Occipital lobe (tissue), 2 donors: ENCODE measurements around the gene TIPIN. TPM values are rescaled to one million over a fixed set of nuclear protein-coding genes. Genes with fewer than 3 reads are reported as not detected.
"Not testable (repeated sequence)": the region's sequence is repeated elsewhere in the genome, so short reads cannot be mapped to it uniquely, and the experiment has no call there.

ENCODE experiments used
- DNase-seq: peaks from one replicate; lab custom pipeline; 2025; lab: John Stamatoyannopoulos, UW
- total RNA-seq: library from RNA; depleted of rRNA; stranded (reverse); fragments of >200 nt; gene quantifications from one replicate; pipeline ENCODE4 v1.2.3, GENCODE V29; 2014

The TIPIN gene
- total RNA-seq, 1 donor from 2014 or later: 19.8 TPM

DNA sequence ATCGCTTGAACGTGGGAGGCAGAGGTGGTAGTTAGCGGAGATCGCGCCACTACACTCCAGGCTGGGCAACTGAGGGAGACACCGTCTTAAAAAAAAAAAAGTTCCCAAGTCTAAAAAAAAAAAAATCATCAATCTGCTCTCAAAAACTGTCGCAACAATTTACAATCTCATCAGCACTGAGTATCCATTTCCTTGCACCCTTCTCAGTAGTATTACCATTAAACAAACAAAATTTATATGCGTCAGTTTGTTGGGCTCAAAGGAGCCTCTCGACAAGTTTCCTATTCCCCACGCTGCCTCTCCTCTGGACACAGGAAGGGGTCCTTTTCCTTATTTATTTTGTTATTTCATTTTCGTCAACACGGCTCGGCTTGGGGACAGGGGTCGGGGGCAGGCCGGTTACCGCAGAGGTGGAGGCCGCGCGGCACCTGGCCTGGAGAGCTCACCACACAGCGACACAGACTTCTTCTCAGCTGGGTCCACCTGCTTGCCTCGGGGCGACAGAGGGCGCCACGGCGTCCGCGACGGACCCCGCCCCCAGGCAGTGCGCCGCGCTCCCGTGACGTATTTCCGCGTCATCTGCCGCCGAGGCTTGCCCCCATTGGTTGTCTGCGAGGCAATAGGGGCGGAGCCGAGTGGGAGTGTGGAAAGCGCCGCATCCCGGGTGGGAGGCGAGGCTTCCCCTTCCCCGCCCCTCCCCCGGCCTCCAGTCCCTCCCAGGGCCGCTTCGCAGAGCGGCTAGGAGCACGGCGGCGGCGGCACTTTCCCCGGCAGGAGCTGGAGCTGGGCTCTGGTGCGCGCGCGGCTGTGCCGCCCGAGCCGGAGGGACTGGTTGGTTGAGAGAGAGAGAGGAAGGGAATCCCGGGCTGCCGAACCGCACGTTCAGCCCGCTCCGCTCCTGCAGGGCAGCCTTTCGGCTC lies 30.0 kb upstream of the TIPIN start, which contains the start of gene MAP2K1:
TSS of gene MAP2K1 (plus strand) at position 709 of the 920 bp plus-strand sequence. CDS start 436 bp downstream, outside the sequence.
- peak; percentile 98 for DNase-seq

- DNase-seq: not testable (repeated sequence)
Measured at GRCh38 chr15:66381376-66381775, 24.9 kb upstream of the TIPIN start.

DNA sequence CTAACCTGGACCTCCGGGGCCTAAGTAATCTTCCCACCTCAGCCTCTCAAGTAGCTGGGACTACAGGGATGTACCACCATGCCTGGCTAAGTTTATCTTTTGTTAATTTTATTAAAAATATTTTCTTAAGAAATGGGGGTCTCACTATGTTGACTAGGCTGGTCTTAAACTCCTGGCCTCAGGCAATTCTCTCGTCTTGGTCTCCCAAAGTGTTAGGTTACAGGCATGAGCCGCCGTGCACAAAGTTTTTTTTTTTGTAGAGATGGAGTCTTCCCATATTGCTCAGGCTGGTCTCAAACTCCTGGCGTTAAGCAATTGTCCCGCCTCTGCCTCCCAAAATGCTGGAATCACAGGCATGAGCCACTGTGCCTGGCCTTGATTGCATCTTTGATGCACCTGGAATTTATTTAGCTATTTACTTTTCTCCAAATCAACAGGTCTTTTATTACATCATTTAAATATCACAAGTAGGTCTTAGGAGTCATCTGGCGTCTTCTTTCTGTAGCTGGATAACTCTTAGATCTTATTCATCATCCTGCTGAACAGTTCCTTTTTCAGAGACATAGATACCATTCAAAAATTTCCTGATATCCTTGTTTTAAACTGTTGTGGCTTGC lies 22.4 kb upstream of the TIPIN start:
- no peak for DNase-seq

- no peak for DNase-seq
Measured at GRCh38 chr15:66374179-66374578, 17.7 kb upstream of the TIPIN start.

DNA sequence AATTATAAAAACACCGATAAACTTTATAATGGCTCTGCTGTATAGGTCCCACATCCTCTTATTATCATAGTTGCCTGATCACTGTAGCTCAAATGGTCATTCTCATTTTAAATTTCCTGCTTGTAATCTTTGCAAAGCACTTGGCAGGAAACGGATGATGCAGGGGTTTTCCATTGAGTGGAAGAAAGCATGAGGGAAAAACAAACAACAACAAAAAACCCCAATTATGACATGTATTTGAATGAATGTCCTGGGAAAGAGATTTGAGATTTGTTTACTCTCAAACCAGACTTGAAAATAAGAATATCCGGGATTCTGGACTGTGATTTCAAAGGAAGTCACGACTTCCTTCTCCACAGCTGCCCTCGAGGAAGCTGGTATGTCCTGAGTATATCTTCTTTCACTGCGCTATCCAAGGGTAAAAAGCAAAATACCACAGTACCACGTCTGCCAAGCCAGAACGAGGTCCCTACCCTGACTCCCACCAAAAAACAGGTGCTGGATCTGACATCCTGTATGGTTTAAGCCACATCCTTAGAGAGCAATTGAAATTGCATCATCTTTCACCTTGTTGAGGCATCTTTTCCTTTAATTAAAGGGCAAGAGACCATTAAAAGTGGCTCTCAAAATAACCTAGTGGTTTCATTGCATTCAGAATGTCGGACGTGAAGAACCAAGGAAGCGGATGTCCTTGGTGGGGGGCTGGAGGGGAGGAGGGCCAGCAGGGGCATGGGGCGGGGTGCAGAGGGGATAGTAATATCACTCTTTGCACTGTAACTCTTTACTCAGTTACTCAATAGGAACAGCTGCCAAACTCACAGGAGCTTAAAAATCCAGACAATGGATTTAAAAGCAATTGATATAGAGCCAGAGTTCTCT lies 13.5 kb upstream of the TIPIN start:
- DNase-seq: no peak

DNA sequence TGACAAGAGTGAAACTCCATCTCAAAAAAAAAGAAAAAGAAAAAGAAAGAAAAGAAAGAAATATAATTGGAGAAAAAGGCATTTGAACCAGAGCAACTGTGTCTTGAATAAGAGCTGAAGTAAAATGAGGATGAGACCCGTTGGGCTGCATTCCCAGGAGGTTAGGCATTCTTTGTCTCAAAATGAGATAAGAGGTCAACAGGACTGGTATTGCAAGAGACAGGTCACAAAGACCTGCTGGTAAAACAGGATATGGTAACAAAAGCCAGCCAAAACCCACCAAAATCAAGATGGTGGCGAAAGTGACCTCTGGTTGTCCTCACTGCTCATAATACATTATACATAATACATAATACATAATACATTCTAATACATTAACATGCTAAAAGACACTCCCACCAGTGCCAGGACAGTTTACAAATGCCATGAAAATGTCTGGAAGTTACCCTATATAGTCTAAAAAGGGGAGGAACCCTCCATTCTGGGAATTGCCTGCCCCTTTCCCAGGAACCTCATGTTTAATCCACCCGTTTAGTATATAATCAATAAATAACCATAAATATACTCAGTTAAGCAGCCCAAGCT lies 8.6 kb upstream of the TIPIN start:
- no peak for DNase-seq

GRCh38 chr15:66362776-66363175 lies 6.3 kb upstream of the TIPIN start:
- no peak for DNase-seq

- DNase-seq: not testable (repeated sequence)
Measured at GRCh38 chr15:66361745-66362460, 5.4 kb upstream of the TIPIN start.

DNA sequence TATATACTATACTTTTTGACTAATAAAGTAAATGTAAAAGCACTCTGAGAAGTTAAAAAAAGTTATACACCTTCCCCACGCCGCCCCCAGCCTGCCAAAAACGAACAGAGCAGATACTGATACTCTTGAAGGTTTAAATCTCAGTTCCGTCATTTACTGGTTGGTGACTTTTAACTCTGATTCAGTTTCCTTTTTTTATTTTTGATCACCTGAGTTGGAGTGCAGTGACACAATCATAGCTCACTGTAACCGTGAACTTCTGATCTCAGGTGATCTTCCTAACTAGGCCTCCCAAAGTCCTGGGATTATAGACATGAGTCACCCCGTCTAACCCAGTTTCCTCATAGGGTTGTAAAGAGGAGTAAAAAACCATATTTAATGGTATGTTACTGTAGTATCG lies 3.3 kb upstream of the TIPIN start:
- no peak for DNase-seq

DNA sequence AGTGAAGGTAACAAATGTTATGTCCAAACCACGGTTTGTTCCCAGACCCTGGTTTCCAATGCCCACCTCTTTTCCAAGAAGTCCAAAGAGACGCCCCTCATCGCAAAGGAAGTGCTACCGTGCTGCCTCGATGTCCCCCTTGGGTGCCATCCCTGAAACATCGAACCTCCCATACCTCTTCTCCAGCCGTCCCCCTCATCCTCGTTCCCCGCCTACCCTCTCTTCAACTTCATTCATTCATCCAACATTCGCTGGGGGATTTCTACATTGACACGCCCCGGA lies 467 bp downstream of the TIPIN start:
- no peak for DNase-seq

- DNase-seq: not testable (repeated sequence)
Measured at GRCh38 chr15:66348530-66348929, 8.0 kb downstream of the TIPIN start.

GRCh38 chr15:66328771-66329170 lies 27.7 kb downstream of the TIPIN start:
- no peak for DNase-seq

DNA sequence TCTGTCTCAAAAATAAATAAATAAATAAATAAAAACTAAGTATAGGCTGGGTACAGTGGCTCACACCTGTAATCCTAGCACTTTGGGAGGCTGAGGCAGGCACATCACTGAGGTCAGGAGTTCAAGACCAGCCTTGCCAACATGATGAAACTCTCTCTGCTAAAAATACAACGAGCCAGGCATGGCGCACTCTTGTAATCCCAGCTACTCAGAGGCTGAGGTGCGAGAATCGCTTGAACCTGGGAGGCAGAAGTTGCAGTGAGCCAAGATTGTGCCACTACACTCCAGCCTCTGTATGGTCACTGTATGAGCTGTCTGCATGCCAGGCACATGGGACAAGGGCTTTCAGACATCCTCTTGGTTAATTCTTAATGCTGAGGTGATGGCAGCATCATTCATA lies 28.7 kb downstream of the TIPIN start:
- no peak for DNase-seq

DNA sequence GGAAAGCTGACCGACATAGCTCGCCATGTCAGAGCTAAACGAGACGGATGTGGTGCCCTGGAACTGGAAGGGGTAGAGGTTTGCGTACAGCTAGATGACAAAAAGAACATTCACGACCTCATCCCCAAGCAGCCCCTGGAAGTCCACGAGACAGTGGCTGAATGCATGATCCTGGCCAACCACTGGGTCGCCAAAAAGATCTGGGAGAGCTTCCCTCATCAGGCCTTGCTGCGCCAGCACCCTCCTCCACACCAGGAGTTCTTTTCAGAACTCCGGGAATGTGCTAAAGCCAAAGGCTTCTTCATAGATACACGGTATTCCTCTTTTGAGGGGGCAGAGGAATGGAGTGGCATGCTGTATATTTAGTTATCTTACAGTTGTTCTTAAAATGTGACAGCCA lies 30.4 kb downstream of the TIPIN start:
- DNase-seq: no peak

DNA sequence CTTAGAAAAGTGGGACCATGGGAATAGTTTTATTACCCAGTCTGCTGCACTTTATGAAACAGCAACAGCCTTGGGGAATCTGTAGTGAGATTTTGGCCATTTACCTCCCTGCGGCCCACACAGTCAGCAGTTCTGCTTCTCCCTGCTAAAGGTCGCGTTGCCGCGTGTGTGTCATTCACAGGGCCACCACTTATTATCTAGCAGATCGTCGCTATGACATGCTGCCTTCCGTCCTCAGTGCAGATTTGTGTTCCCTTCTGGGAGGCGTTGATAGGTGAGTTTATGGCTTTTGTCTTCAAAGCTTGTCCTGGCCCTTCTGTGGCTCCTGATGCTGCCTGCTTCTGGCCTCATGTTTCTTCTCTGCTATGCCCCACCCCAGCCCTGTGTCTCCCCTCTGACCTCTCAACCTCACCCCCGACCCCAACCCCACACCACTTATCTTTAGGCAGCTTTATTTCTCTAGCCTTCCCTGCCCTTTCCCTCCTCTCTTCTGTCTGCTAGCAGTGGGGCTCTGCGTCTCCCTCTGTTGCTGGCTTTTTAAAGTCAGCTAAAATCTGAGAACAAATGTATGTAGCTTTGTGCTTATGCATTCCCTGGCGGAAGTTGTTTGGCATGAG lies 33.1 kb downstream of the TIPIN start:
- DNase-seq: no peak

DNA sequence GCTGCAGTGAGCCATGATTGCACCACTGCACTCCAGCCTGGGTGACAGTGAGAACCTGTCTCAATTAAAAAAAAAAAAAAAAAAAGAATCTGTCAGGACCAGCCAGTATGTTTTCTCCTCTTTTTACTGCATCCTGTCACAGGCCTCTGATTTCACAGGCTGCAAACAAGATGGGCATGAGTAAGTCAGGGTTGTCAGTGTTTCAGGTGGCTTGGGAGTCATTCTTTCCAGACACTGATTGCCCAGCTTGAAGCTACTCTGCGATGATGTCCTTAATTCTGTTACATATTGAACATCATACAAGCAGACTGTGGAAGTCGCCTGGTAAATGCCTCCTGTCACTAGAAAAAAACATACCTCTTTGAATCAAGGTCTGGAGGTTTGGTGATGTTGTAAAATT lies 44.3 kb downstream of the TIPIN start:
- no peak for DNase-seq

DNA sequence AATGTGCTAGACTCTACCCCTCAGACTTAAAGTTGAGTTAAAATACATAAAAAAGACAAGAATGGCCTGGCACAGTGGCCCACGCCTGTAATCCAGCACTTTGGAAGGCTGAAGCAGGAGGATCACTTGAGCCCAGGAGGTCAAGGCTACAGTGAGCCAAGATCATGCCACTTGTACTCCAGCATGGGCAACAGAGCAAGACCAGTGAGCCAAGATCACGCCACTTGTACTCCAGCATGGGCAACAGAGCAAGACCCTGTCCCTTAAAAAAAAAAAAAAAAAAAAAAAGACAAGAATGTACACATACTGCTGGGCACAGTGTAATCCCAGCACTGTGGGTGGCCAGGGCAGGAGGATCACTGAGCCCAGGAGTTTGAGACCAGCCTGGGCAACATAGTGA lies 45.7 kb downstream of the TIPIN start:
- DNase-seq: no peak

DNA sequence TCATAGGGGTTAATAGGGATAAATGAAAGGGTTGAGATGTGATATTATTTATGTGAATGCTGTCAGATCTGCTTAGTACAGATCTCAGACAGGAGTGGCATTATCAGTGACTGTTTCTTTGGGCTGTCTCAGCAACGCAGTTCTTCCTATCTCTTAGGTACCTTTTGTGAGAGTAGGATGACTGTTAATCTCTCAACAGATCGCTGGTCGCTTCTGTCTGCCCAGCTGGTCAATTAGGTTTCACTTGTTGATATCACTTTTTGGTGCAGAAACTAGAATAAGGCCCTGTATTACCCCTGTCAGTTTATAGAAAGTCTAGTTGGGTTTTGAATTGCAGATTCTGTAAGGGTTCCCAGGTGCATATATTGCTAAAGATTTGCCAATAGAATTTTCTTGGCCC lies 46.7 kb downstream of the TIPIN start:
- DNase-seq: no peak

DNA sequence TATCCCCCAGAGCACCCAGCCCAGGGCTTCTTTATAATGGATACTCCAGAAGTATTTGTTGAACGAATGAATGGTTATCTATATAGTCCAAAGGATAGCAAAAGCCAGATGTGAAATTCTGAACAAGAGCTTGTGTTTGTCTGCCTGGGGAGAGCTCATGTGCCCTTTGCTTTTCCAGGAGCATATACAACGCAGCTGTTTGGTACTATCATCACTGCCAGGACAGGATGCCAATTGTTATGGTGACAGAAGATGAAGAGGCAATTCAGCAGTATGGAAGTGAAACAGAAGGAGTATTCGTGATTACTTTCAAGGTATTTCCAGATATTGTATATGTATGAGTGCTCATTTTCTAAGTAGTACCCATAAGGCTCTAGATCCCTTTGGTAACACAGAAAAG lies 48.0 kb downstream of the TIPIN start:
- DNase-seq: no peak

- DNase-seq: no peak
Measured at GRCh38 chr15:66306381-66306780, 50.1 kb downstream of the TIPIN start.

DNA sequence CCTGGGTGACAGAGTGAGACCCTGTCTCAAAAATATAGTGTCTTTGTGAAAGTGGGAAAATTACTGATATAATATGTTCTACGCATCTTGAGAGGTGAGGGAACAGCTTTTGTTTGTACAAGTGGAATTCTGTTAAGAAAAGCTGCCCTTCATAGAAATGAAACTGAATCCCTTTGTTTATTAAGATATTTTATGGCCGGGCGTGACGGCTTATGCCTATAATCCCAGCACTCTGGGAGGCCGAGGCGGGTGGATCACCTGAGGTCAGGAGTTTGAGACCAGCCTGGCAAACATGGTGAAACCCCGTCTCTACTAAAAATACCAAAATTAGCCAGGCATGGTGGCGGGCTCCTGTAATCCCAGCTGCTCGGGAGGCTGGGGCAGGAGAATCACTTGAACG lies 52.1 kb downstream of the TIPIN start:
- DNase-seq: not testable (repeated sequence)
